Ovary (tissue), 3 donors: ENCODE data around the gene BRINP1.

ENCODE experiments used
- CTCF ChIP-seq, 3 donors: fragments of 450-650 bp in 2 of 3; fragments of 200-600 bp in 1 of 3; IDR thresholded peaks; one replicate each; pipeline versions ENCODE4 v1.5.1 to v1.8.0; 2016 to 2022; ENCODE audit warnings: antibody characterized with exemption in 3 of 3, mild to moderate bottlenecking in 1 of 3
- POLR2A ChIP-seq: fragments of 450-650 bp; IDR thresholded peaks from one replicate; pipeline ENCODE4 v1.6.1; 2017; ENCODE audit warnings: antibody characterized with exemption, mild to moderate bottlenecking, moderate library complexity
- donor health status: DM: no; HTN: no; CAD: no.

- TF ChIP-seq CTCF (IDR thresholded peaks at IDR 0.05) (no peak), POLR2A (no peak)
Measured at GRCh38 chr9:119234636-119235035, 134.6 kb downstream of the BRINP1 start.
